Measurements from ENCODE around the gene SDHAF1.

DNA sequence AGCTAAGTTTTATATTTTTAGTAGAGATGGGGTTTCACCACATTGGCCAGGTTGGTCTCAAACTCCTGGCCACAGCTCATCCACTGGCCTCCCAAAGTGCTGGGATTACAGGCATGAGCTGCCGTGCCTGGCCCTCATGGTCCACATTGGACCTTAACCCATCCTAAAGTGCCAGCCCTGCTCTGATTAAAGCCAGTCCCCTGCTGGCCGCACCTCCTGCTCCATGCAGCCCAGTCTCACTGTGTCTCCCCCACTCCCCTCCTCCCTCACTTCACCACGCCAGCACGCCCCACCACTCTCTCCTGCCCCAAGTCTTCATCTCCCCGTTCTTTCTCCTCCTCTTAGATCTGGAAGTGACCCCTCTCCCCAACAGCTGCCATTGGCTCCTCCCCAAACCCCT lies 16.7 kb upstream of the SDHAF1 start:
- no peak for TF ChIP-seq POLR2AphosphoS5 (IDR thresholded peaks at IDR 0.05; ENCODE audit: insufficient read depth, low read depth, low read length)
- TF ChIP-seq, protein P1, sequence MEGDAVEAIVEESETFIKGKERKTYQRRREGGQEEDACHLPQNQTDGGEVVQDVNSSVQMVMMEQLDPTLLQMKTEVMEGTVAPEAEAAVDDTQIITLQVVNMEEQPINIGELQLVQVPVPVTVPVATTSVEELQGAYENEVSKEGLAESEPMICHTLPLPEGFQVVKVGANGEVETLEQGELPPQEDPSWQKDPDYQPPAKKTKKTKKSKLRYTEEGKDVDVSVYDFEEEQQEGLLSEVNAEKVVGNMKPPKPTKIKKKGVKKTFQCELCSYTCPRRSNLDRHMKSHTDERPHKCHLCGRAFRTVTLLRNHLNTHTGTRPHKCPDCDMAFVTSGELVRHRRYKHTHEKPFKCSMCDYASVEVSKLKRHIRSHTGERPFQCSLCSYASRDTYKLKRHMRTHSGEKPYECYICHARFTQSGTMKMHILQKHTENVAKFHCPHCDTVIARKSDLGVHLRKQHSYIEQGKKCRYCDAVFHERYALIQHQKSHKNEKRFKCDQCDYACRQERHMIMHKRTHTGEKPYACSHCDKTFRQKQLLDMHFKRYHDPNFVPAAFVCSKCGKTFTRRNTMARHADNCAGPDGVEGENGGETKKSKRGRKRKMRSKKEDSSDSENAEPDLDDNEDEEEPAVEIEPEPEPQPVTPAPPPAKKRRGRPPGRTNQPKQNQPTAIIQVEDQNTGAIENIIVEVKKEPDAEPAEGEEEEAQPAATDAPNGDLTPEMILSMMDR (IDR thresholded peaks at IDR 0.05; ENCODE audit: extremely low read depth in 1 of 2, insufficient read depth in 1 of 2, low read depth in 1 of 2, low read length in 2 of 2): no peak
- no peak for TF ChIP-seq POLR2A (IDR thresholded peaks at IDR 0.05; ENCODE audit: low read depth, low read length)
